ENCODE data around the gene OLFM4. TPM values are rescaled to one million over a fixed set of nuclear protein-coding genes. Genes with fewer than 3 reads are reported as not detected.
A peak's percentile ranks its signal among the peaks of the same experiment; 100 is the strongest.

The OLFM4 gene
- total and polyA plus RNA-seq, 2 experiments from 2014 or later: not detected

GRCh38 chr13:53075356-53076041, 46.9 kb downstream of the OLFM4 start:
- Histone ChIP-seq H3K79me2 (replicated peaks; ENCODE audit: insufficient read depth) (no peaks in the 10 kb centered on the region), H4K20me1 (replicated peaks; ENCODE audit: insufficient read depth) (no peaks in the 10 kb centered on the region), H3K4me3 (no peak overlapping the region), H2AFZ (peak overlapping the region; percentile 24; the same call in 1 of the 2 replicates), H3F3A (replicated peaks; ENCODE audit: low read depth) (no peaks in the 10 kb centered on the region), H3K27ac (ENCODE audit: low read depth) (no peak overlapping the region), H3K4me2 (no peak overlapping the region), H3K4me1 (ENCODE audit: insufficient read depth) (peaks cover 5% of the 10 kb centered on the region; the same call in 1 of the 2 replicates), H3K36me3 (ENCODE audit: insufficient read depth) (no peaks in the 10 kb centered on the region; the same call in 1 of the 2 replicates), H3K27me3 (ENCODE audit: insufficient read depth) (no peaks in the 10 kb centered on the region), H3K9me2 (ENCODE audit: insufficient read depth) (peaks cover 5% of the 10 kb centered on the region; the same call in 1 of the 2 replicates)
- peak; percentile 76 for ATAC-seq
- no peak overlapping the region for H3K4me3 Mint-ChIP-seq
- TF ChIP-seq CTCF (conservative IDR thresholded peaks at IDR 0.05; ENCODE audit: low read depth in 2 of 2): no peak
- H3K27me3 Mint-ChIP-seq (ENCODE audit: insufficient read depth, low read depth, poor library complexity): peaks cover 3% of the 10 kb centered on the region
- peaks cover 9% of the 10 kb centered on the region; the same call in 2 of the 3 replicates for H3K9me3 Mint-ChIP-seq
- H3K27ac Mint-ChIP-seq: no peak overlapping the region
- H3K36me3 Mint-ChIP-seq (ENCODE audit: low read depth): peaks cover 8% of the 10 kb centered on the region; the same call in 2 of the 3 replicates
- H3K4me1 Mint-ChIP-seq: peaks cover 18% of the 10 kb centered on the region; the same call in 2 of the 3 replicates
- no peak for DNase-seq (ENCODE audit: low spot score)

GRCh38 chr13:53079691-53080090, 51.1 kb downstream of the OLFM4 start:
- Histone ChIP-seq H3K9me2 (ENCODE audit: insufficient read depth) (peaks cover 5% of the 10 kb centered on the region; the same call in 1 of the 2 replicates), H3K4me1 (ENCODE audit: insufficient read depth) (peaks cover 5% of the 10 kb centered on the region; the same call in 1 of the 2 replicates), H3K27me3 (ENCODE audit: insufficient read depth) (no peaks in the 10 kb centered on the region), H3K36me3 (ENCODE audit: insufficient read depth) (no peaks in the 10 kb centered on the region; the same call in 1 of the 2 replicates), H3F3A (replicated peaks; ENCODE audit: low read depth) (no peaks in the 10 kb centered on the region), H3K27ac (ENCODE audit: low read depth) (no peak overlapping the region), H3K4me3 (no peak overlapping the region), H4K20me1 (replicated peaks; ENCODE audit: insufficient read depth) (no peaks in the 10 kb centered on the region), H3K4me2 (no peak overlapping the region), H3K79me2 (replicated peaks; ENCODE audit: insufficient read depth) (no peaks in the 10 kb centered on the region), H2AFZ (0 out of 2 replicates have a peak overlapping the region, but pooled peaks have one; percentile 43)
- Mint-ChIP-seq H3K27ac (no peak overlapping the region), H3K36me3 (ENCODE audit: low read depth) (peaks cover 8% of the 10 kb centered on the region; the same call in 2 of the 3 replicates), H3K27me3 (ENCODE audit: insufficient read depth, low read depth, poor library complexity) (no peaks in the 10 kb centered on the region), H3K4me1 (peaks cover 18% of the 10 kb centered on the region; the same call in 2 of the 3 replicates), H3K9me3 (peaks cover 12% of the 10 kb centered on the region), H3K4me3 (no peak overlapping the region)
- ATAC-seq: no peak
- no peak for DNase-seq (ENCODE audit: low spot score)
- no peak for TF ChIP-seq NANOG (IDR thresholded peaks at IDR 0.05; ENCODE audit: borderline replicate concordance)
- no peak for TF ChIP-seq ZNF331 (CRISPR knock-in tag; IDR thresholded peaks at IDR 0.05; ENCODE audit: low read depth)
- no peak for TF ChIP-seq EZH2 (IDR thresholded peaks at IDR 0.05; ENCODE audit: low read depth, unreplicated experiment)
- no peak for TF ChIP-seq REST (IDR thresholded peaks at IDR 0.05; ENCODE audit: unreplicated experiment)
- no peak for TF ChIP-seq ETS1 (IDR thresholded peaks at IDR 0.05)
- TF ChIP-seq JUNB (IDR thresholded peaks at IDR 0.05; ENCODE audit: unreplicated experiment): no peak
- no peak for TF ChIP-seq POLR2AphosphoS5 (IDR thresholded peaks at IDR 0.05; ENCODE audit: low read depth)
- no peak for TF ChIP-seq CREB1 (CRISPR knock-in tag; IDR thresholded peaks at IDR 0.05; ENCODE audit: low read depth)
